HUES6 (cell line): ENCODE results near the gene KIRREL3.

Experiments used
- H3K27ac ChIP-seq: 2 replicates; pipeline ENCODE4 v1.7.0; 2013; ENCODE audit warnings: low read depth, mild to moderate bottlenecking, low read length, inconsistent platforms
- H3K27me3 ChIP-seq: 2 replicates; pipeline ENCODE4 v1.6.1; 2013; ENCODE audit warnings: low read length; ENCODE audit not compliant: control insufficient read depth, insufficient read depth
- H3K36me3 ChIP-seq: 2 replicates; pipeline ENCODE4 v1.6.1; 2013; ENCODE audit warnings: low read length; ENCODE audit not compliant: control insufficient read depth, insufficient read depth
- H3K4me1 ChIP-seq: 2 replicates; pipeline ENCODE4 v1.6.1; 2013; ENCODE audit warnings: low read length; ENCODE audit not compliant: control insufficient read depth, insufficient read depth
- H3K4me3 ChIP-seq: 2 replicates; pipeline ENCODE4 v1.5.1; 2013; ENCODE audit warnings: low read depth, low read length
- H3K9ac ChIP-seq: one replicate; pipeline ENCODE4 v1.6.1; 2013; ENCODE audit warnings: mild to moderate bottlenecking, low read length
- H3K9me3 ChIP-seq: 2 replicates; pipeline ENCODE4 v1.6.1; 2013; ENCODE audit warnings: low read depth, low read length; ENCODE audit not compliant: control insufficient read depth, insufficient read depth

The KIRREL3 gene

DNA sequence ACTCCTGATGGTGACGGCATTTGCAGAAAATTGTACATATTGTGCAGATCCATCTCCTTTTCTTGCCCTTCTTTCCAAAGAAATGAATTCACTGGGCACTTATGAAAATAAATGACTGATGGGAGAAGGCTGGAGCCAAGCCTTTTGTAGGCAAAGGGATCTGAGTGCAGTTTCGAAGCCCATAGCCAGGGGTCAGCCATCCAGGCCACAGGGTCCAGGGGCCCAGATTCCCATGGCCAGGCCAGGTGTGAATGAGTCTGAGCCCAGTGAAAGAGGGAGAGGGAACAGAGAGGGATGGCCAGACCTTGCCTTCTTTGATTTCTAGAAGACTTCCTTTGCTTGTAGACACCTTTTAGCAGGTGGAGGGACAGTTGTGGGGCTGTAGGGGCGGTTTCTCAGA is 209.1 kb downstream of the KIRREL3 start:
- H3K9ac ChIP-seq, result no peak overlapping the region
- H3K27me3 ChIP-seq, result no peaks in the 10 kb centered on the region
- H3K4me3 ChIP-seq, result no peak overlapping the region
- no peaks in the 10 kb centered on the region for H3K9me3 ChIP-seq
- H3K36me3 ChIP-seq, result no peaks in the 10 kb centered on the region
- no peak overlapping the region for H3K27ac ChIP-seq
- H3K4me1 ChIP-seq, result no peaks in the 10 kb centered on the region

- Histone ChIP-seq H3K27ac (no peak overlapping the region), H3K4me3 (no peak overlapping the region), H3K9me3 (no peaks in the 10 kb centered on the region), H3K4me1 (no peaks in the 10 kb centered on the region), H3K27me3 (no peaks in the 10 kb centered on the region), H3K36me3 (no peaks in the 10 kb centered on the region), H3K9ac (no peak overlapping the region)
Observed at GRCh38 chr11:126790550-126791081, 210.0 kb downstream of the KIRREL3 start.

GRCh38 chr11:126782810-126783209 is 217.8 kb downstream of the KIRREL3 start:
- peaks cover 8% of the 10 kb centered on the region for H3K4me1 ChIP-seq
- H3K27ac ChIP-seq, result no peak overlapping the region
- no peaks in the 10 kb centered on the region for H3K9me3 ChIP-seq
- H3K27me3 ChIP-seq, result no peaks in the 10 kb centered on the region
- no peak overlapping the region for H3K4me3 ChIP-seq
- H3K9ac ChIP-seq, result no peak overlapping the region
- H3K36me3 ChIP-seq, result no peaks in the 10 kb centered on the region

- H3K9ac ChIP-seq, result no peak overlapping the region
- no peaks in the 10 kb centered on the region for H3K27me3 ChIP-seq
- H3K36me3 ChIP-seq, result no peaks in the 10 kb centered on the region
- no peak overlapping the region for H3K4me3 ChIP-seq
- no peaks in the 10 kb centered on the region for H3K9me3 ChIP-seq
- H3K27ac ChIP-seq, result no peak overlapping the region
- peaks cover 8% of the 10 kb centered on the region for H3K4me1 ChIP-seq
Observed at GRCh38 chr11:126781942-126782341, 218.6 kb downstream of the KIRREL3 start.

GRCh38 chr11:126776119-126776518 is 224.5 kb downstream of the KIRREL3 start:
- no peak overlapping the region for H3K27ac ChIP-seq
- no peaks in the 10 kb centered on the region for H3K9me3 ChIP-seq
- H3K9ac ChIP-seq, result no peak overlapping the region
- H3K27me3 ChIP-seq, result 0 out of 2 replicates have a peak, but pooled peaks cover 4% of the 10 kb centered on the region
- no peak overlapping the region for H3K4me3 ChIP-seq
- no peaks in the 10 kb centered on the region for H3K4me1 ChIP-seq
- no peaks in the 10 kb centered on the region for H3K36me3 ChIP-seq

- Histone ChIP-seq H3K36me3 (no peaks in the 10 kb centered on the region), H3K27me3 (0 out of 2 replicates have a peak, but pooled peaks cover 4% of the 10 kb centered on the region), H3K9ac (no peak overlapping the region), H3K27ac (no peak overlapping the region), H3K9me3 (no peaks in the 10 kb centered on the region), H3K4me1 (no peaks in the 10 kb centered on the region), H3K4me3 (no peak overlapping the region)
Observed at GRCh38 chr11:126772267-126772666, 228.3 kb downstream of the KIRREL3 start.

GRCh38 chr11:126768702-126769101 is 231.9 kb downstream of the KIRREL3 start:
- Histone ChIP-seq H3K4me1 (no peaks in the 10 kb centered on the region), H3K27me3 (0 out of 2 replicates have a peak, but pooled peaks cover 4% of the 10 kb centered on the region), H3K9ac (no peak overlapping the region), H3K4me3 (no peak overlapping the region), H3K27ac (no peak overlapping the region), H3K9me3 (no peaks in the 10 kb centered on the region), H3K36me3 (no peaks in the 10 kb centered on the region)

DNA sequence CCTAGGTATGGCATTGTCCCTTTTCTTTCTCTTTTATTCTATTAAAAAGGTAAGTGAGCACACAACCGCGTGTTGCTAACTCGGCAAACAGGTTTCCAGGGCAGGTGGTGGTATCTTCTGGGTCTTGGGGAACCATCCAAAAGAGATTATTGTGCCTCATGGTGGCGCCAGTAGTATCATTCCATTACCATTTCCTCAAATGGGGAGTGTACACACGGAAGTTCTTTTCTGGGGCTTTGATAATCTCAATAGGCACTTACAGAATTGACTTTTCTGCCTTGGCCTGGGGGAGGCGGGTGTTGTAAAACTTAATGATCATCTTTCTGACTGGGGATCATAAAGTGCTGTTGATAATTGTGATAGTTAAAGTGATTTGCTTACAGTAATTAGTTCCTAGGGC is 234.1 kb downstream of the KIRREL3 start:
- Histone ChIP-seq H3K27ac (no peak overlapping the region), H3K36me3 (no peaks in the 10 kb centered on the region), H3K4me3 (no peak overlapping the region), H3K27me3 (peaks cover 3% of the 10 kb centered on the region; the same call in 1 of the 2 replicates), H3K9me3 (no peaks in the 10 kb centered on the region), H3K9ac (no peak overlapping the region), H3K4me1 (no peaks in the 10 kb centered on the region)

DNA sequence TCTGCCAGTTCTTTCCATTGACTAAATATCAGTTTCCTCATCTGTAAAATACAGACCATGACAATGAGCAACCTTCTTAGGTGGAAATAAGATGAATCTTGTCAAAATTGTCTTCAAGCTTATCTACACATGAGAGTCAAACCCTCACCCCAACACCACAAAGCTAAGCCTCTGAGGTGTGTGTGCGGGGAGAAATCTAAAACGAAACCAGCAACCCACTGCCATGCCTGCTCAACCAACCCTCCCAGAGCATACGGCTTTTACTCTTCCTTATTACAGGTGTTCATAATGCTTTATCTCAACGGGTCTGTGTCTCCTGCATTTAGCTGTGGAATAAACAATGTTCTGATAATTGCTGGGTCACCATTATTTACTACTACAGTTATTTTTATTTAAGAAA is 235.4 kb downstream of the KIRREL3 start:
- H3K4me3 ChIP-seq, result no peak overlapping the region
- H3K9me3 ChIP-seq, result no peaks in the 10 kb centered on the region
- no peaks in the 10 kb centered on the region for H3K36me3 ChIP-seq
- no peak overlapping the region for H3K9ac ChIP-seq
- no peaks in the 10 kb centered on the region for H3K4me1 ChIP-seq
- no peak overlapping the region for H3K27ac ChIP-seq
- H3K27me3 ChIP-seq, result peaks cover 3% of the 10 kb centered on the region; the same call in 1 of the 2 replicates

DNA sequence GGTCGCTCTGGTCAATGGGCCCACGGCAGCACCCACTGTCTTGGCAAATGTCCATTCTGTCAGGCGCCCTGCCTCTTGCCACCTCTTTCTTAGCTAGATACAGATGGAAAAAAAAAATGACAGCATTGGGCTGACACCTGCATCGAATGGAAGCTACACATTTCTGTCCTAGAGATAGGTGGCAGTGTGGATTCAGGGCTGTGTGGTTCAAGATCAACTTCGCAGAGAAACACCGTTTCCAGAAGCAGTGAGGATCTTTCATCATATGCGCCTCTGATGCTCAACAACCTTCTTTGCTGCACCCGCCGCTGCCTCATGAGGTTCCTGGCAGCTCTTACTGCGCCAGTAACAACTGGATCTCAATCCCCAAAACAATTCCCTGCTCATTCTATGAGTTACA is 236.3 kb downstream of the KIRREL3 start:
- no peak overlapping the region for H3K9ac ChIP-seq
- no peak overlapping the region for H3K4me3 ChIP-seq
- peaks cover 3% of the 10 kb centered on the region; the same call in 1 of the 2 replicates for H3K27me3 ChIP-seq
- no peaks in the 10 kb centered on the region for H3K4me1 ChIP-seq
- no peaks in the 10 kb centered on the region for H3K9me3 ChIP-seq
- H3K27ac ChIP-seq, result no peak overlapping the region
- H3K36me3 ChIP-seq, result no peaks in the 10 kb centered on the region

DNA sequence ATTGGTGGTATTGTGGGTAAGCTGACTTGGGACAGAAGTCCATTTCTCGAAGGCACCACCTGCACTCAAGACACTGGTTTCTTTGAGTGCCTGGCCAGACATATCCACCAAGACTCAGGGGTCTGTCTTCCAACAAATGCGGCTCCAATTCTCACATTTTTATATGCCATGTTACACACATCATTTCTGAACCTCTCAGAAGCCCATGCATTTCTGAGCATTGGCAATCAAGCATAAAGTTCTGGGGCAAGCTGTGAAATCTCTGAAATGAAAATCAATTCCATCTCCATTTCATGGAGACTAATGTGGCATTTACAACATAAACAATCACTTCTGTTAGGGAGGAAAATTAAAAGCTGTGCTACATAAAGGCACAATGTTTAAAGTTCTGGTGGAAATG is 243.7 kb downstream of the KIRREL3 start:
- H3K4me3 ChIP-seq, result no peak overlapping the region
- H3K4me1 ChIP-seq, result no peaks in the 10 kb centered on the region
- no peaks in the 10 kb centered on the region for H3K9me3 ChIP-seq
- H3K27me3 ChIP-seq, result no peaks in the 10 kb centered on the region
- no peaks in the 10 kb centered on the region for H3K36me3 ChIP-seq
- H3K27ac ChIP-seq, result no peak overlapping the region
- H3K9ac ChIP-seq, result no peak overlapping the region

- Histone ChIP-seq H3K4me1 (no peaks in the 10 kb centered on the region), H3K27ac (no peak overlapping the region), H3K4me3 (no peak overlapping the region), H3K36me3 (no peaks in the 10 kb centered on the region), H3K9ac (no peak overlapping the region), H3K9me3 (no peaks in the 10 kb centered on the region), H3K27me3 (no peaks in the 10 kb centered on the region)
Observed at GRCh38 chr11:126756421-126756820, 244.1 kb downstream of the KIRREL3 start.
